ENCODE measurements around the gene BAG1. TPM values are rescaled to one million over a fixed set of nuclear protein-coding genes. Genes with fewer than 3 reads are reported as not detected.
A peak's percentile ranks its signal among the peaks of the same experiment; 100 is the strongest.

BAG1 gene
- total and polyA plus RNA-seq, 2 of the 13 experiments (the other 11 are each of a cell fraction or from before 2014, with no cell fraction given), result 23.1 to 59.5 TPM

- TF ChIP-seq ELF4 (CRISPR knock-in tag; IDR thresholded peaks at IDR 0.05; ENCODE audit: borderline replicate concordance) (no peak), ZNF569 (CRISPR knock-in tag; IDR thresholded peaks at IDR 0.05; ENCODE audit: borderline replicate concordance) (no peak), NFIC (IDR thresholded peaks at IDR 0.05; ENCODE audit: low read length) (peak; percentile 74; the same call in 1 of the 2 replicates), ZBTB38 (CRISPR knock-in tag; IDR thresholded peaks at IDR 0.05) (no peak), SNRNP70 (IDR thresholded peaks at IDR 0.05; ENCODE audit: low read depth, low read length) (no peak), EEA1 (CRISPR knock-in tag; IDR thresholded peaks at IDR 0.05; ENCODE audit: borderline replicate concordance) (no peak), SPEN (CRISPR knock-in tag; IDR thresholded peaks at IDR 0.05; ENCODE audit: low read depth) (no peak), BCL6 (CRISPR knock-in tag; IDR thresholded peaks at IDR 0.05) (peak; percentile 50), TEAD3 (CRISPR knock-in tag; optimal IDR thresholded peaks at IDR 0.05; ENCODE audit: borderline replicate concordance) (no peak), HMG20A (CRISPR knock-in tag; IDR thresholded peaks at IDR 0.05; ENCODE audit: borderline replicate concordance) (peak; percentile 47; the same call in 1 of the 2 replicates), NFYB (CRISPR knock-in tag; IDR thresholded peaks at IDR 0.05) (no peak), RFX3 (CRISPR knock-in tag; IDR thresholded peaks at IDR 0.05) (no peak), USF2 (IDR thresholded peaks at IDR 0.05; ENCODE audit: low read depth, low read length) (peak; percentile 47; the same call in 1 of the 2 replicates), USF2 (CRISPR knock-in tag; IDR thresholded peaks at IDR 0.05; ENCODE audit: borderline replicate concordance) (peak; percentile 82; the same call in 1 of the 2 replicates), BCLAF1 (IDR thresholded peaks at IDR 0.05) (no peak), EHMT2 (IDR thresholded peaks at IDR 0.05; ENCODE audit: borderline replicate concordance, low read depth, low read length) (peak; percentile 85; the same call in 1 of the 2 replicates), HNRNPL (IDR thresholded peaks at IDR 0.05; ENCODE audit: low read depth, low read length) (no peak), ZNF737 (CRISPR knock-in tag; IDR thresholded peaks at IDR 0.05; ENCODE audit: borderline replicate concordance) (no peak), JARID2 (CRISPR knock-in tag; IDR thresholded peaks at IDR 0.05; ENCODE audit: insufficient replicate concordance) (no peak), ZNF251 (CRISPR knock-in tag; IDR thresholded peaks at IDR 0.05) (no peak), SP2 (CRISPR knock-in tag; IDR thresholded peaks at IDR 0.05) (no peak)
- TF ChIP-seq, protein P1, sequence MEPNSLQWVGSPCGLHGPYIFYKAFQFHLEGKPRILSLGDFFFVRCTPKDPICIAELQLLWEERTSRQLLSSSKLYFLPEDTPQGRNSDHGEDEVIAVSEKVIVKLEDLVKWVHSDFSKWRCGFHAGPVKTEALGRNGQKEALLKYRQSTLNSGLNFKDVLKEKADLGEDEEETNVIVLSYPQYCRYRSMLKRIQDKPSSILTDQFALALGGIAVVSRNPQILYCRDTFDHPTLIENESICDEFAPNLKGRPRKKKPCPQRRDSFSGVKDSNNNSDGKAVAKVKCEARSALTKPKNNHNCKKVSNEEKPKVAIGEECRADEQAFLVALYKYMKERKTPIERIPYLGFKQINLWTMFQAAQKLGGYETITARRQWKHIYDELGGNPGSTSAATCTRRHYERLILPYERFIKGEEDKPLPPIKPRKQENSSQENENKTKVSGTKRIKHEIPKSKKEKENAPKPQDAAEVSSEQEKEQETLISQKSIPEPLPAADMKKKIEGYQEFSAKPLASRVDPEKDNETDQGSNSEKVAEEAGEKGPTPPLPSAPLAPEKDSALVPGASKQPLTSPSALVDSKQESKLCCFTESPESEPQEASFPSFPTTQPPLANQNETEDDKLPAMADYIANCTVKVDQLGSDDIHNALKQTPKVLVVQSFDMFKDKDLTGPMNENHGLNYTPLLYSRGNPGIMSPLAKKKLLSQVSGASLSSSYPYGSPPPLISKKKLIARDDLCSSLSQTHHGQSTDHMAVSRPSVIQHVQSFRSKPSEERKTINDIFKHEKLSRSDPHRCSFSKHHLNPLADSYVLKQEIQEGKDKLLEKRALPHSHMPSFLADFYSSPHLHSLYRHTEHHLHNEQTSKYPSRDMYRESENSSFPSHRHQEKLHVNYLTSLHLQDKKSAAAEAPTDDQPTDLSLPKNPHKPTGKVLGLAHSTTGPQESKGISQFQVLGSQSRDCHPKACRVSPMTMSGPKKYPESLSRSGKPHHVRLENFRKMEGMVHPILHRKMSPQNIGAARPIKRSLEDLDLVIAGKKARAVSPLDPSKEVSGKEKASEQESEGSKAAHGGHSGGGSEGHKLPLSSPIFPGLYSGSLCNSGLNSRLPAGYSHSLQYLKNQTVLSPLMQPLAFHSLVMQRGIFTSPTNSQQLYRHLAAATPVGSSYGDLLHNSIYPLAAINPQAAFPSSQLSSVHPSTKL (CRISPR knock-in tag; IDR thresholded peaks at IDR 0.05), result peak; percentile 90
- TF ChIP-seq, protein P2, sequence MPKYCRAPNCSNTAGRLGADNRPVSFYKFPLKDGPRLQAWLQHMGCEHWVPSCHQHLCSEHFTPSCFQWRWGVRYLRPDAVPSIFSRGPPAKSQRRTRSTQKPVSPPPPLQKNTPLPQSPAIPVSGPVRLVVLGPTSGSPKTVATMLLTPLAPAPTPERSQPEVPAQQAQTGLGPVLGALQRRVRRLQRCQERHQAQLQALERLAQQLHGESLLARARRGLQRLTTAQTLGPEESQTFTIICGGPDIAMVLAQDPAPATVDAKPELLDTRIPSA (CRISPR knock-in tag; IDR thresholded peaks at IDR 0.05; ENCODE audit: borderline replicate concordance), result no peak
Observed at GRCh38 chr9:33293782-33294181, 29.3 kb upstream of the BAG1 start (continued).

Measured in HepG2 (cell line).